Inflammatory macrophage treated with lipopolysaccharide for 4 hours (primary cell): Measurements from ENCODE around the gene SIT1.

ENCODE experiments used
- DNase-seq: peaks from one replicate; pipeline ENCODE4 v3.0.0-alpha.2; 2020

Gene SIT1, protein sequence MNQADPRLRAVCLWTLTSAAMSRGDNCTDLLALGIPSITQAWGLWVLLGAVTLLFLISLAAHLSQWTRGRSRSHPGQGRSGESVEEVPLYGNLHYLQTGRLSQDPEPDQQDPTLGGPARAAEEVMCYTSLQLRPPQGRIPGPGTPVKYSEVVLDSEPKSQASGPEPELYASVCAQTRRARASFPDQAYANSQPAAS

DNA sequence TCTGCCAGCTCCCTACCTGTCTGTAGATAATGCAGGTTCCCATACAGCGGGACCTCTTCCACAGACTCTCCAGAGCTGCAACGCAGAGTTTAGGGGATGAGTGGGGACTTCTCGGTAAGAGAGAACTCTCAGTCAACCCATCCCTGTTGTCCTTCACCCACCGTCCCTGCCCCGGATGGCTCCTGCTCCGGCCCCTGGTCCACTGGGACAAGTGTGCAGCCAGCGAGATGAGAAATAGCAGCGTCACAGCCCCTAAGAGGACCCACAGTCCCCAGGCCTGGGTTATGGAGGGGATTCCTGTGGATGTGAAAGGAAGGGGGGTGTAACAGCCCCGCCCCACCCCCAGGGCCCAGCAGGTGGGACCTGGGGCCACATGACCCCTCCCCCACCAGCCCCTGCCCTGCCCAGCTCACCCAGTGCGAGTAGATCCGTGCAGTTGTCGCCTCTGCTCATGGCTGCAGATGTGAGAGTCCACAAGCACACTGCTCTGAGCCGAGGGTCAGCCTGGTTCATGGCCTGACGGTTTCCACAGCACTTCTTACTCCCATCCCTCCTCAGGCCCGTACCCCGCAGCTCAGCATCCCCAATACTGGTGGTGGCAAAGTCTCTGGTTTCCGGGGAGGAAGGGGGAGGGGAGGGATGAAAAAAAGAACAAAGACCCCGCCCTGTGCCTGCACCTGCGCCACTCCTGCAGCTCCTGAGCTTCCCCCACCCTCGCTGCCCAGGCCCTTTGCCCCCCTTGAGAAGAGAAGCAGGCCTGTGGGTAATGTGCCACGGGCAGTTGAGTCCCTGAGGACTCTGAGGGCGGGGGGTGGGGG is at the start of gene SIT1:
Gene SIT1 (minus strand): TSS at position 591 of the 818 bp plus-strand sequence. CDS start 78 bp downstream, at position 513.
- DNase-seq = no peak

DNA sequence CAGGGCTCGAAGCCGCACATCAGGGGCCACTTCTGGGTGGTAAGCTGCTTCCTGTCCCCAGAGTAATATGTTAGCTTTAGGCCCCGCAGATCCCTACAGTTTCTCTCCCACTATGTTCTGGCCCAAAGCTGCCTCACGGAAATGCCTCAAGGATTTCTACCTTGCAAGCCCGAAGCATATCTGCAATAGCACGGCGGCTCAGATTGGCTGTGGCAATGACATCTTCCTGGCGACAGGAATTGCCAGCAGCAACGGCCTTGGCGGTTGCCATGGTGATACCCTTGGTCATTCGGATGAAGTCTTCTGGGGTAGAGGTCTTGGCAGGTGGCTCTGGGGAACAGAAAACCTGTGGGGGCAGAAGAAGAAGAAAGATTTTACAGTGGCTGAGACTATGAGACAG is 49.3 kb upstream of the SIT1 start:
- no peak for DNase-seq

DNA sequence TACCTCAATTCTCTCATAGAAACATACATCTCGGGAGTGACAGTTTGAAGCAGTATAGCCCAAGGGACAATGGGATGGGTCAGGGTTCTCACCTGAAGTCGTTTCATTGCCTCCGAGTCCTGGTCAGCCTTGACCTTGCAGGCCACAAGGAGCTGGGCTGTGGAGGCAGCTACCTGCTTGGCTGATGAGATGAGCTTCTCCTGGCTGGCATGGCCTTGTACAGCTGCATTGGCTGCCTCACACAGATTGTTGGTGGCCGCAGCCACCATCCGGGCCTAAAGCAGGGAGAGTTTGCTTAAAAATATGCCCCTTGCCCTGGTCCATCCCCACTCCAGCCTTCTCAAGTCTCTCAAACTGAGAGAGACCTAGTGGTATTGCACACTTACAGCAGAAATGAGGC is 47.5 kb upstream of the SIT1 start:
- DNase-seq = no peak

DNA sequence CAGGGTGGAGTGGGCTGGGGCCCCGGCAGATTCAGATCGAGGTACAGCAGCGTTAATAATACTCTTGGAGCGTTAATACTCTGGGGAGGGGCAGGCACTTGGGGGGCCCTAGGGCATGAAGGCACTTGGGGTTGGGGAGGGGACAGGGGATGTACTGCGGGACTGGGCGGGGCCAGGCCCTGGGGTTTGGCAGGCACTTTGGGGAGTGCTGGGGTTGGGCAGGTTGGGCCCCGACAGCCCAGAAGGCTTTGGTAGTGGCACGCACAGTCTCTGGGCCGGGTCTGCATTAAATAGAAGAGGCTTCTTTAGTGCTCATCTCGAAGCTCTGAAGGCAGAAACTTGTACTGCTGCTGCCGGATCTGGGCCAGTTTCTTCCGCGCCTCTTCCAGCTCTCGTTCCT is 46.8 kb upstream of the SIT1 start:
- no peak for DNase-seq

DNA sequence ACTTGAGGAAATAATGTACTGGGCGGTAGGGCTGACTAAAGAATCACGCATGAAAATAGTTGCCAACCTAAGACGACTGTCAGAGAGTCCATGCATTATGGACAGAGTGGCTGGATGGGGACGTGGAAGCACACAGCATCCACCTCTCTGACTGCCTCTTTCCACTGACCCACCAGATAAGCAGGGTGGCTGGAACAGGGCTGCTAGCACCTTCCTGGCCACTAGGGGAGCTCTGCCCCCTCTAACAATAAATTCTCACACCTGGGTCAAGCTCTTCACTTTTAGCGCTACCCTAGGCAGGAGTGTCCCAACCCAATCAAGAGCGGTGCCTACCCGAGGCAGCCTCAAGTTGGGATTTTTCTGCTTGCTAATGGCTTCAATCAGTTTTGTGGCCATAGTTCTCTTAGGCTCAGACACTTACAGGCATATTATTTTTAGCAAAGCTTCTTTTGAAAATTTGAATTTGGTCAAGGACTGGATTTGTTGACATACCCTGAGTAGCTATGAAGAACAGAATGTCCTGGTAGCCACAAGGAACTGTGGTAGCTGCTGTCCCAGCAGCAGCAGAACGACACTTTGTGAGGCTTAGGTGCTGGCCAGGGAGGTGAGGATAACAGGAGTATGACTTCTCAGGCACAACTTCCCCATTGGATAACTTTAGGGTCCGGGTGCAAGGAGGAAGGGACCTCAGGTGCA is 45.9 kb upstream of the SIT1 start:
- DNase-seq = peak; percentile 47

DNA sequence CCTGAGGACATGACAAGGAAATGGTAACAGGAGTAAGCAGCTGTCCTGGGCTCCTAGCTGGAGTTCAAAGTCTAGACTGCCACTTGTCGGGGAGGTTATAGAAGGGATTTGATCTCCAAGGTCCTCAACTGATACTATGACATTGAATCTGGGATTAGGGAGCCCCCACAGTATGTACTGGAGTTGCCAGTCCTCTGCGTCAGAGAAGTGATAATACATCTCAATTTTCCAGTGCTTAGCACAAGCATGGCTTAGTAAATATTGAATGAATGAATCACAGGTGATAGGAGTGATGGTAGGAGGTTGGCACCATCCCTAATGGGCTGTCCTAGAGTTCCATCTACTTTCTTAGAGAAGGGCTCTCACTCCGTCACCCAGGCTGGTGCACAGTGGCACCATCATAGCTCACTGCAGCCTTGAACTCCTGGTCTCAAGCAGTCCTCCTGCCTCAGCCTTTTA is 45.2 kb upstream of the SIT1 start:
- no peak for DNase-seq

DNA sequence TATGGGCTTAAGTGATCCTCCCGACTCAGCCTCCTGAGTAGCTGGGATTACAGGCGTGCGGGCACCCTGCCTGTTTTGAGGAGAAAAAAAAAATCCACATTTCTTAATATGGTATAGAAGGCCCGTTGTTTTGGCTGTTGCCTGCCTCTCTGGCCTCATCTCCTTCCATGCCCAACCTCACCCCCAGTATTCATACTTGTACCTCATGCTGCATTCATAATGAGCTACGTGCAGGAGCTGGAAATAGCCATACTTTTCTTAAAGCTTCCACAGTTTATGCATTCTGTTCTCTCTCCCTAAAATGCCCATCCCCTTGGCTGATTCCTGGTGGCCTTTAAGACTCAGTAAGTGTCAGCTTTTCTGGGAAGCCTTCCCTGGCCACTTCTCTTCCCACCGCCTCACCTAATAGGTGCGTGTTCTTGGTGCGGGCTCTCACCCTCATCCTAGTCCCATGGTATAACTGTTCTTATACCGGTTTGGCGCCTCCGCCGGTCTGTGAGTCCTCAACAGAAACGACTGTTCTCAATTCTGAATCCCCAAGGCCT is 41.1 kb upstream of the SIT1 start:
- no peak for DNase-seq

DNA sequence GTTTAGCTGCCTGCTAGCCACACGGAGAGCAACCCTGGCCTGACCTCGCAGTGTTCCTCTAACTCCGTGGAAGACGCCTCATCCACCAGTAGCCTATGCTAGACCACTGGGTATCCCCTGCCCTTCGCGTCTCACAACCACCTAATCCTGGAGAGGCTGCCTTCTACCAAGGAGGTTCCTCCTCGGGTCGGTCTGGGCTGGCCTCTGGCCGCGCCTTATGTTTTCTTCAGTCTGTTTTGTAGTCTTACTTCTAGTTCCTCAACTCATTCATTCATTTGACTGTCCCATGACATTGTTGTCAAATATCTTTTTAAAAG is 40.6 kb upstream of the SIT1 start:
- DNase-seq = peak; percentile 28

DNA sequence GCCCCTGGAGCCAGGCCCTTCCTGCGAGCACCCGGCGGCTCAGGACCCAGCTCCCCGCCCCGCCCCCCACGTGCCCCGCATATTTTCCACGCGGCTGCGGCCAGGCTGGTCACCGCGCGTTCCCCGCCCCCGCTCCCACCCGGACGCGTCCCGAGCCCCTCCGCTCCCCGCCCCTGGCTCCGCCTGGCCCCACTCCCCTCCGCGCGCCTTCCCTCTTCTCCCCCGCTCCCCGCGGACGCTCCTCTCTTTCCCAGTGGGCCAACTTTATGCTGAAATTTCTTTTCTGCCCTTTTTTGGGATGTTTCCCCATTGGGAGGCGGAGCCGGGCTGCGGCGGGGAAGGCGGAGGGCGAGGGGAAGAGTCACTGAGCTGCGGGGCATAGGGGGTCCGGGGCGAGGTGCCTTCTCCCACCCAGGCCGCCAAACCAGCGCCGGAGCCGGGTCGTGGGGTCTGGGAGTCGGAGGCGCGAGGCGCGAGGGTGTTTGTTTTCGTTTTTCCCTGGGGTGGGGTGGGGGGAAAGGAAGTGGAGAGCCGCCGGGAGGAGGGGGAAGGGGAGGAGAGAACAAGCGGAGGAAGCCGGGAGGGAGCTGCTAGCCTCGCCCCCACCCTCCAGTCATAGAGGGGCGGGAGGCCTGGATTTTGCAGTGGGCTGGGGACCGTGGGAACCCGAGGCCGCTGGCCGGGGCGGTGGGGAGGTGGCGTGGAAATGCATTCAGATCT is 40.0 kb upstream of the SIT1 start:
- peak; percentile 28 for DNase-seq

DNA sequence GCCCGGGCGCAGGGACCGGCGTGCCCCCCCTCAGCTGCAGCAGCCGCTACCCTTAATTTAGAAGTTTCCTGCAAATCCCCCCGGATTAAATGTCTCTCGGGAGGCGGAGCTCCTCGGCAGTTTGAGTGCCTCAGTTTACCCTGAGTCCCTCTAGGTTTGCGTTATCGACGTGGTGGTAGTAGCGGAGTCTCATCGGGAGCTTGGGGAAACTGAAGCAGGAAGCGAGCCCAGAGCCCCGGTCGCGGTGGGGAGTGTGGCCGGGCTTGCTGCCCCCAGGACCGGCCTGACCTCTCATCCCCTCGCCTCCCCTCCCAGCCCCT is 39.5 kb upstream of the SIT1 start:
- no peak for DNase-seq

DNA sequence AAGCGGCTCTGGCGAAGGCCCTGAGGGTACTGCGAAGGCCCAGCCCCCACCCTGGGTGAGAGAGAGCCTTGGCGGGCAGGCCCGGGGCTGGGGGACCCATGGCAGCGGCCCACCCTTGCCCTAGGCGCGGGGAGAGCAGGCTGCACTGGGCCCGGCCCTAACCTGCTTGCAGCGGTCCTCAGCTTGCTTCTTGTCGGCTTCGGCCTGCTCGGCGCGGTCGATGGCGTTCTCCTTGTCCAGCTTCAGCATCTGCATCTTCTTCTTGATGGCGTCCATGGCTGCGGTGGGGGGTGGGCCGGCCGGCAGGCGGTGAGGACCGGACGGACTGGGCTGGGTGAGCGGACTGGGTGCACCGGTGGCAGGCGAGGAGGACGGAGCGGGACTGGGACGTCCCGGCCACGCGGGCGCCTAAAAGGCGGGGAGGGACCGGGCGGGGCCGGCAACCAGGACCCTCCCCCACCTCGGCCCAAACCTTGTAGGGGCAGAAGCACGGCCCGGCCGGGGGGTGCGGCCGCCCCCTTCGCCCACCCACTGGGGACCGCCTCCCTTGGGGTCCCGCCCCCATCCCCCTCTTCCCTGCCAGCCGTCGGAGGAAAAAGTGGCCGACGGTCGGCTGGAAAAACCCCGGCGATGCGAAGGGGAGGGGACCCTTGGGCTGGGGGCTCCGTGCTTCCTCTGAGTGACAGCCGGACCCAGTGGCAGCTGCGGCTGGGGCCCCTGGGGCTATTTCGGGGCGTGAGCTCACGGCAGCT is 39.0 kb upstream of the SIT1 start, which contains the start of gene TPM2:
Gene TPM2 (minus strand): TSS at position 384 of the 752 bp plus-strand sequence. CDS start 108 bp downstream, at position 276.
- DNase-seq = no peak

DNA sequence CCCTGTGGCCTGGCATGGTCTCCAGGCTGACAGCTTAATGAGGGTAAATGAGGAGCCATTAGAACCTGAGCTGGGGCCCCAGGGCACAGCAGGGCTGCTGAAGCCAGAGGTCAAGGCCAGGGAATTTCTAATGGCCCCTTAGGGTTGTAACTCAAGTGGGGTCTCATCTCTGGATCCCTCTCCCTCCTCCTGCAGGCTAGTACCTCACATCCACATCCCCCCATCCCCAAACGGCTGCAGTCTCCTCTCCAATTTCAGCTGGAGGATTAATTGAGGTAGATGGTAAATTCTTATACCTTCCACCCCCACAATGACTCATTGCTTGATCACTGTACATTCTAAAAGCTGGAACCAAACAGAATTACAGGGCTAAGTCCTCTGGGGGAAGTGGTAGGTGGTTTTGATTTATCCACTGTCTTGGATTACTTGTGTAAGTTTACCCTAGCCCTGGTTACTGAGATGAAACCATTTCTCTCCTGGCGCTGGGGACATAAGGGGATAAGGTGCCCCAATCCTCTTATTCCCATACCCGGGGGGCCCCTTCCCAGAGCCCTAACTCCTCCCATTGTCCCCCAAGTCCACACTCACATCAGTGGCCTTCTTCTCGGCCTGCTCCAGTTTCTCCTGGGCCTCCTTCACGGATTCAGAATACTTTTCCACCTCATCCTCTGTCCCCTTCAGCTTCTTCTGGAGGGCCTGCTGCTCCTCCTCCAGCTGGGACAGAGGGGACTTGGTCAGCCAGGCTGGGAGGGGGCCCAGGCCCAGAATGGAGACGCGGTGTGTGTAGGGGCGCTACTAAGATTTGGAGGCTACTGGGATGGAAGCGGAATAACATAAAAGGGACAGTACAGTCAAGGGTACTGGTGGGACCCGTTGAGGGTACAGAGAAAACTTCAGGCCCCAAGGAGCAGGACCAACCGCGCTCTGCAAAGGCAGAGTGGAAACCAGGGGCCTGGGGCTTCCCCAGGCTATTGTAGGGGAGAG is 38.1 kb upstream of the SIT1 start:
- DNase-seq = peak; percentile 49

DNA sequence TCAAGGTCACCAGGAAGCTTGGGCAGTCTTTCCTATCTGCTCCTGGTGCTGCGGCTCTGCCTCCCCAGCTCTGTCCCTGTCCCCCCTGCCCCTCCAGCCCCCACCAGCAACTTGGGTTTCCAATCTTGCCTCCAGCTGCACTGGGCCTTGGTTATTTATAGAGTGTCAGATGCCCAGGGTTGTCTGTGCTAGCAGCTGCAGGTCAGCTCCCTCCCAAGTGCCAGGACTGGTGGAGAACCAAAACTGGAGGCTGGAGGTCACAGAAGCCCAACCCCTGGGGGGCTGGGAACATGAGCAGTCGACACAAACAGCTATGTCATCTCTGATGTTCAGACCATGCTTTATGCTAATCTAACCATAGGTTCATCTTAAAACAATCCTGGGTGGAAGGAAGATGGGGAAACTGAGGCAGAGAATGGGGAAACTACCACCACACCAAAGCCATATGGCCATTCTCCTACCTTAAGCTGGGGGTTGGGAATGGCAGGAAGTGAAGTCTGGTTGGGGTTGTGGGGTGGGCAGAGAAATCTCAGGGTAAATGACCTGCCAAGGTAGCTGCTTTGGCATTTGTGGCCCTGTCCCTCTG is 37.3 kb upstream of the SIT1 start:
- no peak for DNase-seq

DNA sequence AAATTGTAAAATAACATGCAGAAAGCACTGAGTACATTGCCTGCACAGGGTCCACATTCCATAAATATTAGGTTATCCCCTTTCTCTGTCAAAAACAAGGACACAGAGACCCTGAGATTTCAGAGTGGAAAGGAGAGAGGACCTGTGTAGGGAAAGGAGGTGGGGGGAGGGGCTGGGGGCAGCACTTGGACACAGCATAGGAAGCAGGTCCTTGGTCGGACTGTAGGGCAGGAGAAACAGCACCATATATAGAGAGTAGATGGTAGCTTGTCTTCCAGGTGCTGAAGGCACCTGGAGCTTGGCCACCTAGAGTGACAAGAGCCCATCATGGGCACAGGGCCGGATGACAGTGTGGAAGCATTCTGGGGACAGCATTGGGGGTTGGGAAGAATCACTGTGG is 36.6 kb upstream of the SIT1 start:
- no peak for DNase-seq

DNA sequence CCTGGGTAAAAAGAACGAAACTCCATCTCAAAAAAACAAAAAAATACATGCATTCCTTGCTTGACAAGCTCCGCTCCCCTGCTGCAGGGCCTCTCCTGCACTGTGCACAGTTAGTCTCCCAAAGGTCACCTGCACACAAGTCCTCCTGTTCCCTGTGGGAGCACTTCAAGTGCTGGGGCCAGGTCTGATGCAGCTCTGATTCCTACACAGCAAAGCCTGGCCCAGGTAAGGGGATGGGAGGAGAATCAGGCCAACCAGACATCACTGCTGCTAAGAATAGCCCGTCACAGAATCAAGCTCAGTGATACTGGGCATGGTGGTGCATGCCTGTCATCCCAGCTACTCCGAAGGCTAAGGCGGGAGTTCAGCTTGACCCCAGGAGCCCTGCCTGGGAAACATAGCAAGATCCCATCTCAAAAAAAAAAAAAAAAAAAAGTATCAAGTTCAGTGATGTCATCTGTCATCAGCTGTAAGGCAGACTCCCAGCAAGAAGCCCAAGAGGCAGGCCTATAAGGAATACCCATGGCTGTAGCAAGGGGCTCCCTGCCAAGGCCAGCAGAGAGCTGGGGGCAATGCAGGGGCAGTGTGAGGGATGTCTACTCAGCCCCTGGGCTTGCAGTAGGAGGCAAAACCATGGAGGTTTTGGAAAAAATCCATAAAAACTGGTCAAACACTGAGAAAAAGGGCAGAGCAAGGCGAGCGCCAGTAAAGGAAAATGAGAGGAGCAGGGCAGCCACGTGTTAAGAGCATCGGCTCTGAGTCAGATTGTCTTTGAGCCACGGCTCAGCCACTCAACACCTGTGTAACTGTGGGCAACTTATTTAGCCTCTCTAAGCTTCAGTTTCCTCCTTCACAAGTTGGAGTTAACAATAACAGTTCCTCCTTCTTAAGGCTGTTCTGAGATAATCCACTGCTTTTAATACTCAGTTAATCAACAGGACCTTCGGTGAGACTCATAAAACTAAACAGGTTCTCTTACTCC is 35.8 kb upstream of the SIT1 start:
- DNase-seq = no peak

DNA sequence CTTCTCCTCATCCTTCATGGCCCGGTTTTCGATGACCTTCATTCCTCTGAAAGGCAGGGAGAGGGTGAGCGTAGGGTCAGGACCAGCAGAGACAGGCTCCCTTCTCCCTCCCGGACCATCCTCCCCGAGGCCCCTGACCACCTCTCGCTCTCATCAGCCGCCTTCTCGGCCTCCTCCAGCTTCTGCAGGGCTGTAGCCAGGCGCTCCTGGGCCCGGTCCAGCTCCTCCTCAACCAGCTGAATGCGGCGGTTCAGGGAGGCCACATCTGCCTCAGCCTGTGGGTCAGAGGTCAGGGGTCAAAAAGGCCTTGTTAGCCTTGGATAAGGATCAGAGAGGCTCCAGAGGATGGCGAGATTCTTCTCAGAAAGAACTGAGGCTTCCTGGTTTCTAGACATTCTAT is 34.8 kb upstream of the SIT1 start:
- no peak for DNase-seq

DNA sequence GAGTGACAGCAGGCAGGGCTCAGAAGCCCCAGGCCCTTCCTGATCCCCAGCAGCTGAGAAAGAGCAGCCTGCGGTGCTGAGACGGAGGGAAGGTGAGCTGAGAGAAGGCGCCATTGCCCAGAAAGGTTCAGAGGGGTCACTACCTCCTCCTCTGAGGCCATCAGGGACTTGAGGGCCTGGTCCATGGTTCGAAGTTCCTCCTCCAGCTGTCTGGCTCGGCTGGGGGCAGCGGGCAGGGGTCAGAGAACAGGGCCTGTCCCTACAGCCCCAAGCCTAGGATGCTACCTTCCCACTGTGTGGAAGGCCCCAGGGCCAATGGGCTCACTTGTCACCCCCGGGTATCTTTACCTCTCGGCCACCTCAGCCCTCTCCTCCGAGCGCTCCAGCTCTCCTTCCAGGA is 34.2 kb upstream of the SIT1 start:
- no peak for DNase-seq

DNA sequence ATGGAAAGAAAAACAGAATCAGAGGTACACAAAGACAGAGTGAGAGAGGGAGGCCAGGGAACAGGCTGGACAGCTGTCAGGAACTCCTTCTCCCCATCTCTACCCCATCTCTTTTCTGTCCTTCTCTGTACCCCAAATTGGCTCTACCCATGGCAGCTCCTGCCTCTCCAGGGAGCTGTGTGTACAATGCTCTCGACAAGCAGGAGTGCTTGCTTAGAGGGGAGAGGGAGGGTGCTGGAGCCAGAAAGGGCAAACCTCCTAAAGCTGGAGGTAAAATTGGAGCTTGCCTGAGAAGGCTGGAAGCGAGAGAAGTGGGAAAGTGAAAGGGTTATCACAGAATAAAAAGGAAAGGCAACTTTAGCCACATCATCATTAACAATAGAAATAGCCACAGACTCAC is 32.6 kb upstream of the SIT1 start:
- no peak for DNase-seq

DNA sequence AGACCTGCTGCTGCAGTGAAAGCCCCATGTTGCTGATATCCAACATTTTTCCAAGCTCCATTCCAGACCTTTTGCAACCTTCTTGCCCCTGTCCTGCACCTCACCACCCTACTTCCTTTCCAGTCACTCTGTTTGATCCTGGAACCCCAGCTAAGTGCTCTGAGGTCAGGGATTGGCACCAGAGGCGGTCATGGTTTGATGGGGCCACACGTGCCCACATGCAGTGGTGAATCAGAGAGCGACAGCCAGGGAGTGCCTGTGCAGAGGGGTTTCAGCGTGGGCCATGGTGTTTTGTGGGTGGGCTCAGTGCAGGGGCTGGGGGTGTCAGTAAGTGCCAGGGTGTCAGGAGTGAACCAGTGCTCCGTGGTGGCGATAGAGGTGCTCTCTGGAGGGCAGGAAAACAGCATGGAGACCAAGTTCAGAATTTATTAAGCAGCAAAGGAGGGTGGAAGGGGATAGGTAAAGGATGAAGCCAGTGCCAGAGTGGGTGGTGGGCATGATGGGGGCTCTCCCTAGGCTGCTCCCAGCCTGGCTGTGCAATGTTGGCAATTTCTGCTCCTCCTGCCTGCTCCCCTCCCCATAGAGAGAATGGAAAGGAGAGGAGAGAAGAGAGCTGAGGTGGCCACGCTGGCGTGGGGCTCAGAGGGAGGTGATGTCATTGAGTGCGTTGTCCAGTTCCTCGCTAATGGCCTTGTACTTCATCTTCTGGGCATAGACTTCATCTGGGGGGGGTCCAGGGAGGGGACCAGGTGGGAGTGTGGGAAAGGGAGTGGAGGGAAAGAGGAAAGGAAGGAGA is 32.0 kb upstream of the SIT1 start:
- DNase-seq = no peak
